HepG2 (cell line): ENCODE results near the gene PIP4K2C. TPM values are rescaled to one million over a fixed set of nuclear protein-coding genes. Genes with fewer than 3 reads are reported as not detected.

ENCODE experiments used
- ELF3 ChIP-seq: IDR thresholded peaks from 2 replicates; pipeline ENCODE4 v1.6.1; 2016; ENCODE audit warnings: missing genetic modification reagents, missing compliant biosample characterization
- PITX1 ChIP-seq: sonication (generic); formaldehyde crosslinking; IDR thresholded peaks from 2 replicates; pipeline ENCODE4 v1.5.1; 2020; ENCODE audit warnings: mild to moderate bottlenecking, missing genetic modification reagents
- RBM22 ChIP-seq: fragments of 200-400 bp; formaldehyde crosslinking; optimal IDR thresholded peaks from 2 replicates; pipeline ENCODE3; 2017; ENCODE audit warnings: mild to moderate bottlenecking, low read length, moderate library complexity
- ZC3H13 ChIP-seq: sonication (generic); formaldehyde crosslinking; IDR thresholded peaks from 2 replicates; pipeline ENCODE4 v1.8.1; 2023; ENCODE audit warnings: mild to moderate bottlenecking, missing genetic modification reagents, moderate library complexity
- ZFP36 ChIP-seq: fragments of 150-350 bp; IDR thresholded peaks from 2 replicates; pipeline ENCODE4 v1.6.1; 2018; ENCODE audit warnings: borderline replicate concordance, low read length, low read depth; ENCODE audit not compliant: partially characterized antibody
- ZNF788 ChIP-seq: sonication (generic); formaldehyde crosslinking; IDR thresholded peaks from 2 replicates; pipeline ENCODE4 v1.5.0; 2020; ENCODE audit warnings: mild to moderate bottlenecking, missing genetic modification reagents, borderline replicate concordance
- polyA plus RNA-seq, 8 experiments: library from polyadenylated mRNA; depleted of rRNA in 3 of 8; stranded (reverse) in 7 of 8; unstranded in 1 of 8; fragments of >200 nt; fragmentation: Illumina TruSeq in 4 of 8; extraction: Trizol in 4 of 8; gene quantifications; 2 replicates each; pipeline versions ENCODE4 v1.2.1 to v1.2.3, GENCODE V29; 2011 to 2016; ENCODE audit warnings: low read depth in 4 of 8, missing spikeins in 1 of 8, mixed read lengths in 1 of 8; ENCODE audit not compliant: insufficient read depth in 1 of 8
- total RNA-seq, 5 experiments: library from RNA; depleted of rRNA; stranded (reverse); fragments of >200 nt; fragmentation: Illumina TruSeq; extraction: Trizol; gene quantifications; 2 replicates each; pipeline ENCODE4 v1.2.3, GENCODE V29; 2016; ENCODE audit warnings: low read depth in 1 of 5
- TF ChIP-seq, protein P1 (sequence below): sonication (generic); formaldehyde crosslinking; IDR thresholded peaks from 2 replicates; pipeline ENCODE4 v1.5.1; 2020; ENCODE audit warnings: mild to moderate bottlenecking, missing genetic modification reagents, borderline replicate concordance
- TF ChIP-seq, protein P2 (sequence below): sonication (generic); formaldehyde crosslinking; IDR thresholded peaks from 2 replicates; pipeline ENCODE4 v1.5.0; 2020; ENCODE audit warnings: missing genetic modification reagents
- TF ChIP-seq, protein P3 (sequence below): IDR thresholded peaks from 2 replicates; pipeline ENCODE4 v1.4.0; 2020; ENCODE audit warnings: mild to moderate bottlenecking, missing genetic modification reagents
- TF ChIP-seq, protein P4 (sequence below): IDR thresholded peaks from 2 replicates; pipeline ENCODE4 v1.6.1; 2016; ENCODE audit warnings: low read depth
- TF ChIP-seq, protein P5 (sequence below): sonication (generic); formaldehyde crosslinking; IDR thresholded peaks from 2 replicates; pipeline ENCODE4 v1.9.0; 2022; ENCODE audit warnings: low read depth, missing genetic modification reagents

The PIP4K2C gene
- total and polyA plus RNA-seq, 2 of the 13 experiments (the other 11 are each of a cell fraction or from before 2014, with no cell fraction given) = 23.3 to 26.4 TPM

DNA sequence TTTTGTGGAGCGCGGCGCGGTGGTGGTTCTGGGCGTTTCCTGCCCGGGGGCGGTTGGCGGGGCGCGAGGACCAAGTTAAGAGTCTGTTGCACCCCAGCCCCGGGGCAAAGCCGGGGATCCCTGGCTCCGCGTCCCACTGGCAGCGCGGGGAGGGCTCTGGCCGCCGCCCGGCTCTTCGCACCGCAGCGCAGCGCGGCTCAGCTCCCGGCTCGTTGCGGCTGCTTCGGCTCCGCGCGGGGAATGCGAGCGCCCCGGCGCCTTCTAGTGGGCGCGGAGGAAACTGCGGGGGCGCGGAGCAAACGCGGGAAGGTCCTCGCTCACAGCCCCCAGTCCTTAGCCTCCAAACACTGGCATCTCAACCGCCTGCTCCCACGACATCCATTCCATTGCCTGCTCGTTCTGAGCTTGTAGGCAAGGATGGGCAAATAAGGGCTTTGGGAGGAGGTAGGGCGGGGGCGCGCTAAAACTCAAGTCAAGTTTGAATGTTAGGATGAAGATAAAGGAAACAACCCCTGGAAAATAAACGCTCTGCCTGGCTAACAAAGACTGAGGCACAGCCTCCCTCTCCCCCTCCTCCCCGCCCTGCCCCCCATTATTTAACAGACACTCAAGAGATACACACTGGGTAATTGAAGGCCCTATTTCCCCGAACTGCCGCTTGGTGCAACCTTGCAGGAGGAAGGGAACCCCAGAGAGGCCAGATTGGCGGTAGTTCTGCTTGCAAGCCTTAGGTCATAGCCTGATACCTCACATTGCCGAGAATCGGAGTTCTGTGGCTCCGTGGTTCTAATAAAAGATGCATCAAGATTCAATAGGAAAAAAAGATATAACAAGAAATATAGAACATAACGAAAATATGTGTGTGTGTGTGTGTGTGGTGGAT lies 42.2 kb downstream of the PIP4K2C start, which contains the start of gene B4GALNT1 (continued):
- TF ChIP-seq, protein P1, sequence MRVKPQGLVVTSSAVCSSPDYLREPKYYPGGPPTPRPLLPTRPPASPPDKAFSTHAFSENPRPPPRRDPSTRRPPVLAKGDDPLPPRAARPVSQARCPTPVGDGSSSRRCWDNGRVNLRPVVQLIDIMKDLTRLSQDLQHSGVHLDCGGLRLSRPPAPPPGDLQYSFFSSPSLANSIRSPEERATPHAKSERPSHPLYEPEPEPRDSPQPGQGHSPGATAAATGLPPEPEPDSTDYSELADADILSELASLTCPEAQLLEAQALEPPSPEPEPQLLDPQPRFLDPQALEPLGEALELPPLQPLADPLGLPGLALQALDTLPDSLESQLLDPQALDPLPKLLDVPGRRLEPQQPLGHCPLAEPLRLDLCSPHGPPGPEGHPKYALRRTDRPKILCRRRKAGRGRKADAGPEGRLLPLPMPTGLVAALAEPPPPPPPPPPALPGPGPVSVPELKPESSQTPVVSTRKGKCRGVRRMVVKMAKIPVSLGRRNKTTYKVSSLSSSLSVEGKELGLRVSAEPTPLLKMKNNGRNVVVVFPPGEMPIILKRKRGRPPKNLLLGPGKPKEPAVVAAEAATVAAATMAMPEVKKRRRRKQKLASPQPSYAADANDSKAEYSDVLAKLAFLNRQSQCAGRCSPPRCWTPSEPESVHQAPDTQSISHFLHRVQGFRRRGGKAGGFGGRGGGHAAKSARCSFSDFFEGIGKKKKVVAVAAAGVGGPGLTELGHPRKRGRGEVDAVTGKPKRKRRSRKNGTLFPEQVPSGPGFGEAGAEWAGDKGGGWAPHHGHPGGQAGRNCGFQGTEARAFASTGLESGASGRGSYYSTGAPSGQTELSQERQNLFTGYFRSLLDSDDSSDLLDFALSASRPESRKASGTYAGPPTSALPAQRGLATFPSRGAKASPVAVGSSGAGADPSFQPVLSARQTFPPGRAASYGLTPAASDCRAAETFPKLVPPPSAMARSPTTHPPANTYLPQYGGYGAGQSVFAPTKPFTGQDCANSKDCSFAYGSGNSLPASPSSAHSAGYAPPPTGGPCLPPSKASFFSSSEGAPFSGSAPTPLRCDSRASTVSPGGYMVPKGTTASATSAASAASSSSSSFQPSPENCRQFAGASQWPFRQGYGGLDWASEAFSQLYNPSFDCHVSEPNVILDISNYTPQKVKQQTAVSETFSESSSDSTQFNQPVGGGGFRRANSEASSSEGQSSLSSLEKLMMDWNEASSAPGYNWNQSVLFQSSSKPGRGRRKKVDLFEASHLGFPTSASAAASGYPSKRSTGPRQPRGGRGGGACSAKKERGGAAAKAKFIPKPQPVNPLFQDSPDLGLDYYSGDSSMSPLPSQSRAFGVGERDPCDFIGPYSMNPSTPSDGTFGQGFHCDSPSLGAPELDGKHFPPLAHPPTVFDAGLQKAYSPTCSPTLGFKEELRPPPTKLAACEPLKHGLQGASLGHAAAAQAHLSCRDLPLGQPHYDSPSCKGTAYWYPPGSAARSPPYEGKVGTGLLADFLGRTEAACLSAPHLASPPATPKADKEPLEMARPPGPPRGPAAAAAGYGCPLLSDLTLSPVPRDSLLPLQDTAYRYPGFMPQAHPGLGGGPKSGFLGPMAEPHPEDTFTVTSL (CRISPR knock-in tag) = no peak
- TF ChIP-seq, protein P2, sequence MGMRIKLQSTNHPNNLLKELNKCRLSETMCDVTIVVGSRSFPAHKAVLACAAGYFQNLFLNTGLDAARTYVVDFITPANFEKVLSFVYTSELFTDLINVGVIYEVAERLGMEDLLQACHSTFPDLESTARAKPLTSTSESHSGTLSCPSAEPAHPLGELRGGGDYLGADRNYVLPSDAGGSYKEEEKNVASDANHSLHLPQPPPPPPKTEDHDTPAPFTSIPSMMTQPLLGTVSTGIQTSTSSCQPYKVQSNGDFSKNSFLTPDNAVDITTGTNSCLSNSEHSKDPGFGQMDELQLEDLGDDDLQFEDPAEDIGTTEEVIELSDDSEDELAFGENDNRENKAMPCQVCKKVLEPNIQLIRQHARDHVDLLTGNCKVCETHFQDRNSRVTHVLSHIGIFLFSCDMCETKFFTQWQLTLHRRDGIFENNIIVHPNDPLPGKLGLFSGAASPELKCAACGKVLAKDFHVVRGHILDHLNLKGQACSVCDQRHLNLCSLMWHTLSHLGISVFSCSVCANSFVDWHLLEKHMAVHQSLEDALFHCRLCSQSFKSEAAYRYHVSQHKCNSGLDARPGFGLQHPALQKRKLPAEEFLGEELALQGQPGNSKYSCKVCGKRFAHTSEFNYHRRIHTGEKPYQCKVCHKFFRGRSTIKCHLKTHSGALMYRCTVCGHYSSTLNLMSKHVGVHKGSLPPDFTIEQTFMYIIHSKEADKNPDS (CRISPR knock-in tag) = no peak
- no peak for TF ChIP-seq ZFP36
- TF ChIP-seq PITX1 (CRISPR knock-in tag) = no peak
- TF ChIP-seq, protein P3, sequence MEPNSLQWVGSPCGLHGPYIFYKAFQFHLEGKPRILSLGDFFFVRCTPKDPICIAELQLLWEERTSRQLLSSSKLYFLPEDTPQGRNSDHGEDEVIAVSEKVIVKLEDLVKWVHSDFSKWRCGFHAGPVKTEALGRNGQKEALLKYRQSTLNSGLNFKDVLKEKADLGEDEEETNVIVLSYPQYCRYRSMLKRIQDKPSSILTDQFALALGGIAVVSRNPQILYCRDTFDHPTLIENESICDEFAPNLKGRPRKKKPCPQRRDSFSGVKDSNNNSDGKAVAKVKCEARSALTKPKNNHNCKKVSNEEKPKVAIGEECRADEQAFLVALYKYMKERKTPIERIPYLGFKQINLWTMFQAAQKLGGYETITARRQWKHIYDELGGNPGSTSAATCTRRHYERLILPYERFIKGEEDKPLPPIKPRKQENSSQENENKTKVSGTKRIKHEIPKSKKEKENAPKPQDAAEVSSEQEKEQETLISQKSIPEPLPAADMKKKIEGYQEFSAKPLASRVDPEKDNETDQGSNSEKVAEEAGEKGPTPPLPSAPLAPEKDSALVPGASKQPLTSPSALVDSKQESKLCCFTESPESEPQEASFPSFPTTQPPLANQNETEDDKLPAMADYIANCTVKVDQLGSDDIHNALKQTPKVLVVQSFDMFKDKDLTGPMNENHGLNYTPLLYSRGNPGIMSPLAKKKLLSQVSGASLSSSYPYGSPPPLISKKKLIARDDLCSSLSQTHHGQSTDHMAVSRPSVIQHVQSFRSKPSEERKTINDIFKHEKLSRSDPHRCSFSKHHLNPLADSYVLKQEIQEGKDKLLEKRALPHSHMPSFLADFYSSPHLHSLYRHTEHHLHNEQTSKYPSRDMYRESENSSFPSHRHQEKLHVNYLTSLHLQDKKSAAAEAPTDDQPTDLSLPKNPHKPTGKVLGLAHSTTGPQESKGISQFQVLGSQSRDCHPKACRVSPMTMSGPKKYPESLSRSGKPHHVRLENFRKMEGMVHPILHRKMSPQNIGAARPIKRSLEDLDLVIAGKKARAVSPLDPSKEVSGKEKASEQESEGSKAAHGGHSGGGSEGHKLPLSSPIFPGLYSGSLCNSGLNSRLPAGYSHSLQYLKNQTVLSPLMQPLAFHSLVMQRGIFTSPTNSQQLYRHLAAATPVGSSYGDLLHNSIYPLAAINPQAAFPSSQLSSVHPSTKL (CRISPR knock-in tag) = peak; percentile 42; the same call in 1 of the 2 replicates
- TF ChIP-seq ZNF788 (CRISPR knock-in tag) = peak; percentile 43; the same call in 1 of the 2 replicates
- TF ChIP-seq ELF3 (CRISPR knock-in tag) = no peak
- TF ChIP-seq, protein P4, sequence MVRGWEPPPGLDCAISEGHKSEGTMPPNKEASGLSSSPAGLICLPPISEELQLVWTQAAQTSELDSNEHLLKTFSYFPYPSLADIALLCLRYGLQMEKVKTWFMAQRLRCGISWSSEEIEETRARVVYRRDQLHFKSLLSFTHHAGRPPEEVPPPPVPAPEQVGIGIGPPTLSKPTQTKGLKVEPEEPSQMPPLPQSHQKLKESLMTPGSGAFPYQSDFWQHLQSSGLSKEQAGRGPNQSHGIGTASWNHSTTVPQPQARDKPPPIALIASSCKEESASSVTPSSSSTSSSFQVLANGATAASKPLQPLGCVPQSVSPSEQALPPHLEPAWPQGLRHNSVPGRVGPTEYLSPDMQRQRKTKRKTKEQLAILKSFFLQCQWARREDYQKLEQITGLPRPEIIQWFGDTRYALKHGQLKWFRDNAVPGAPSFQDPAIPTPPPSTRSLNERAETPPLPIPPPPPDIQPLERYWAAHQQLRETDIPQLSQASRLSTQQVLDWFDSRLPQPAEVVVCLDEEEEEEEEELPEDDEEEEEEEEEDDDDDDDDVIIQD (CRISPR knock-in tag) = no peak
- TF ChIP-seq RBM22 = no peak
- TF ChIP-seq, protein P5, sequence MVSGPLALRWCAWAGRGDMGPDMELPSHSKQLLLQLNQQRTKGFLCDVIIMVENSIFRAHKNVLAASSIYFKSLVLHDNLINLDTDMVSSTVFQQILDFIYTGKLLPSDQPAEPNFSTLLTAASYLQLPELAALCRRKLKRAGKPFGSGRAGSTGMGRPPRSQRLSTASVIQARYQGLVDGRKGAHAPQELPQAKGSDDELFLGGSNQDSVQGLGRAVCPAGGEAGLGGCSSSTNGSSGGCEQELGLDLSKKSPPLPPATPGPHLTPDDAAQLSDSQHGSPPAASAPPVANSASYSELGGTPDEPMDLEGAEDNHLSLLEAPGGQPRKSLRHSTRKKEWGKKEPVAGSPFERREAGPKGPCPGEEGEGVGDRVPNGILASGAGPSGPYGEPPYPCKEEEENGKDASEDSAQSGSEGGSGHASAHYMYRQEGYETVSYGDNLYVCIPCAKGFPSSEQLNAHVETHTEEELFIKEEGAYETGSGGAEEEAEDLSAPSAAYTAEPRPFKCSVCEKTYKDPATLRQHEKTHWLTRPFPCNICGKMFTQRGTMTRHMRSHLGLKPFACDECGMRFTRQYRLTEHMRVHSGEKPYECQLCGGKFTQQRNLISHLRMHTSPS (CRISPR knock-in tag) = no peak
- peak; percentile 82; the same call in 1 of the 2 replicates for TF ChIP-seq ZC3H13
